ENCODE results near the gene SAMD4A. TPM values are rescaled to one million over a fixed set of nuclear protein-coding genes. Genes with fewer than 3 reads are reported as not detected.
A peak's percentile ranks its signal among the peaks of the same experiment; 100 is the strongest.

SAMD4A gene
- total and polyA plus RNA-seq, 2 experiments from 2014 or later = 7.2 to 33.0 TPM

DNA sequence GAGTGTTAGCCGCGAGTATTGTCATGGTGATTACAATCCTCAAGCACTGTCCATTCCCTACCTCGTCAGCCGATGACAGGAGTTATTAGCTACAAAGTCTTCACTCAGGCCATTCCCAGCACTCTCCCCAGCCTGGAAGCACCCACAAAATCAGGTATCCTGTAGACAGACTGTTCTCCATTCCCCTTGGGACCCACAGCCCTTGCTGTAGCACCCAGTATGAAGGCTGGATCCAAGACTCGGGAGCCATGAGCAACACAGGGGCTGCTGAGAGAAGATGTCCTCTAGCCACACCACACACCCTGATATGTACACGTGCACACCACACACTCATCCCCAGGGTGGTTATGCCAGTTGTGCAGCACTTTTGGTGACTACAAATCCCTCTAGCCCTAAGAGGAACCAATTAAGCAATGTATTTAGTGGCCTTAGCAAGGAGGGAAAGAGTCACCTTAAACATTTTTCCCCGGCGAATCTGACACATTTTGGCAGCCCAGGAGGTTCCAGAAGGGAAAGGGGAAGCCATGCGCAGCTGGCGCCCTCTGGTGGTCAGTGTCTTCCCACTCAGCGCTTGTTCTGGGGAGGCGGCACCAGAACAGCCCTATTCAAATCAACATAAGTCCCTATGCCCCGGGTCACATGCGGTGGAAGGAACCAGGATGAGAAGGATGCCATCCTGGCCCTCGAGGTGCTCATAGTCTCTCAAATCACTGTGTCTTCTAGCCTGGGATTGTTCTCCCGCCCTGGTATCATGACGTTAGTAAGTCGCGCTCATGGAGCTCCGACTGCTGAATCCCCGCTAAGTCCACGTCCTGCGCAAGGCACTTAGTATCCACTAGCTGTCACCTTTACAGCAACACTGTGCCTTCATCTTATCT, 238.8 kb downstream of the SAMD4A start:
- Histone ChIP-seq H3K4me3 (peak overlapping the region; percentile 32), H3K27ac (no peak overlapping the region), H4K20me1 (ENCODE audit: insufficient read depth) (no peaks in the 10 kb centered on the region), H3K4me2 (ENCODE audit: unreplicated experiment) (peak overlapping the region; percentile 48), H3K79me2 (ENCODE audit: insufficient read depth) (no peaks in the 10 kb centered on the region), H3K9ac (no peak overlapping the region), H3K4me1 (ENCODE audit: insufficient read depth) (no peaks in the 10 kb centered on the region), H3K36me3 (ENCODE audit: low read depth) (no peaks in the 10 kb centered on the region), H3K27me3 (replicated peaks; ENCODE audit: insufficient read depth) (no peaks in the 10 kb centered on the region), H3F3A (ENCODE audit: insufficient read depth) (no peaks in the 10 kb centered on the region), H3K9me2 (ENCODE audit: insufficient read depth) (no peaks in the 10 kb centered on the region), H2AFZ (peak overlapping the region; percentile 73), H3K9me3 (ENCODE audit: low read depth) (no peaks in the 10 kb centered on the region)
- in situ Hi-C loops (cut with MboI) = no loop called here
- WGBS, 2 experiments (ENCODE audit: low coverage in 1 of 2, low lambda C conversion rate in 2 of 2, missing lambda C conversion rate in 2 of 2) = 30 to 32% methylated on average over 23 of the region's 23 CpGs
- TF ChIP-seq EZH2phosphoT487 (IDR thresholded peaks at IDR 0.05; ENCODE audit: insufficient read depth, low read depth) (no peak), EZH2 (IDR thresholded peaks at IDR 0.05; ENCODE audit: insufficient read depth, poor library complexity, severe bottlenecking) (no peak)
- peak; percentile 92 for DNase-seq

DNA sequence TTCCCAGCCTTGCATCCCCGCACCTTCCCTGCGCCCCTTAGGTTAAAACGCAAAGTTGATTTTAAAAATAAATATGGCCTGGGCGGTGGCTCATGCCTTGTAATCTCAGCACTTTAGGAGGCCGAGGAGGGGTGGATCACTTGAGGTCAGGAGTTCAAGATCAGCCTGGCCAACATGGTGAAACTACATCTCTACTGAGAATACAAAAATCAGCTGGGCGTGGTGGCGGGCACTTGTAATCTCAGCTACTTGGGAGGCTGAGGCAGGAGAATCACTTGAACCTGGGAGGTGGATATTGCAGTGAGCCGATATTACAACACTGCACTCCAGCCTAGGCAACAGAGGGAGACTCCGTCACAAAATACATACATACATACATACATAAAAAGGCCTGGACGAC, 239.7 kb downstream of the SAMD4A start:
- no peak for DNase-seq
- no peaks in the 10 kb centered on the region for H3K4me1 ChIP-seq (ENCODE audit: insufficient read depth)
- TF ChIP-seq EZH2phosphoT487 (IDR thresholded peaks at IDR 0.05; ENCODE audit: insufficient read depth, low read depth) = no peak
- TF ChIP-seq EZH2 (IDR thresholded peaks at IDR 0.05; ENCODE audit: insufficient read depth, poor library complexity, severe bottlenecking) = no peak
- no peaks in the 10 kb centered on the region for H3K9me3 ChIP-seq (ENCODE audit: low read depth)
- H3K27me3 ChIP-seq (replicated peaks; ENCODE audit: insufficient read depth) = no peaks in the 10 kb centered on the region
- in situ Hi-C loops (cut with MboI) = no loop called here
- no peak overlapping the region for H3K9ac ChIP-seq
- H3K36me3 ChIP-seq (ENCODE audit: low read depth) = no peaks in the 10 kb centered on the region
- no peaks in the 10 kb centered on the region for H4K20me1 ChIP-seq (ENCODE audit: insufficient read depth)
- no peak overlapping the region for H3K27ac ChIP-seq
- no peak overlapping the region for H3K4me3 ChIP-seq
- no peaks in the 10 kb centered on the region for H3K79me2 ChIP-seq (ENCODE audit: insufficient read depth)
- no peaks in the 10 kb centered on the region for H3F3A ChIP-seq (ENCODE audit: insufficient read depth)
- no peak overlapping the region for H2AFZ ChIP-seq
- H3K4me2 ChIP-seq (ENCODE audit: unreplicated experiment) = no peak overlapping the region
- WGBS, 2 experiments (ENCODE audit: low coverage in 1 of 2, low lambda C conversion rate in 2 of 2, missing lambda C conversion rate in 2 of 2) = 82 to 92% methylated on average over 10 of the region's 10 CpGs
- H3K9me2 ChIP-seq (ENCODE audit: insufficient read depth) = no peaks in the 10 kb centered on the region

DNA sequence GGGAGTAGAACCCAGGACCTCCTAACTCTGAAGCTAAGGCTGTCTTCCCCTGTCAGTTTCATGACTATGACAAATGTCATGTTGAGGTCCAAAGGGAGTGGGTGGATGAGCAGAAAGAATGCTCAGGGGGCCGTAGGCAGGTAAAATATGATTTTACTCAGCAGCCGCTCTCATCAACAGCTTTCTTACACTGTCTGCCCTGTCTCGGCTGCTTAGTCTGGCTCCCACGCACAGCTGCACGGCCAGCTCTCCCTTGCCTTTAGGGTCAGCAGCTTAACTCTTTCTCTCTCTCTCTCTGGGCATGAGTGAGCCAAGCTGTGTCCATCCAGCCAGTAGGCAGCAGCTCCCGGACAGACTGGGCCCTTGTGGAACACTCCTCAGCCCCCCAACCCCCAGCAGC, 240.5 kb downstream of the SAMD4A start:
- WGBS, 2 experiments (ENCODE audit: low coverage in 1 of 2, low lambda C conversion rate in 2 of 2, missing lambda C conversion rate in 2 of 2) = 81 to 85% methylated on average over 6 of the region's 6 CpGs
- in situ Hi-C loops (cut with MboI) = no loop called here
- H3K4me2 ChIP-seq (ENCODE audit: unreplicated experiment) = no peak overlapping the region
- H4K20me1 ChIP-seq (ENCODE audit: insufficient read depth) = no peaks in the 10 kb centered on the region
- no peaks in the 10 kb centered on the region for H3K27me3 ChIP-seq (replicated peaks; ENCODE audit: insufficient read depth)
- H3K9me3 ChIP-seq (ENCODE audit: low read depth) = no peaks in the 10 kb centered on the region
- no peak for TF ChIP-seq EZH2 (IDR thresholded peaks at IDR 0.05; ENCODE audit: insufficient read depth, poor library complexity, severe bottlenecking)
- no peak for TF ChIP-seq EZH2phosphoT487 (IDR thresholded peaks at IDR 0.05; ENCODE audit: insufficient read depth, low read depth)
- no peak overlapping the region for H3K27ac ChIP-seq
- H3F3A ChIP-seq (ENCODE audit: insufficient read depth) = no peaks in the 10 kb centered on the region
- no peaks in the 10 kb centered on the region for H3K79me2 ChIP-seq (ENCODE audit: insufficient read depth)
- H3K9me2 ChIP-seq (ENCODE audit: insufficient read depth) = no peaks in the 10 kb centered on the region
- no peak overlapping the region for H3K4me3 ChIP-seq
- no peaks in the 10 kb centered on the region for H3K4me1 ChIP-seq (ENCODE audit: insufficient read depth)
- H3K36me3 ChIP-seq (ENCODE audit: low read depth) = no peaks in the 10 kb centered on the region
- H2AFZ ChIP-seq = no peak overlapping the region
- DNase-seq = no peak
- no peak overlapping the region for H3K9ac ChIP-seq

DNA sequence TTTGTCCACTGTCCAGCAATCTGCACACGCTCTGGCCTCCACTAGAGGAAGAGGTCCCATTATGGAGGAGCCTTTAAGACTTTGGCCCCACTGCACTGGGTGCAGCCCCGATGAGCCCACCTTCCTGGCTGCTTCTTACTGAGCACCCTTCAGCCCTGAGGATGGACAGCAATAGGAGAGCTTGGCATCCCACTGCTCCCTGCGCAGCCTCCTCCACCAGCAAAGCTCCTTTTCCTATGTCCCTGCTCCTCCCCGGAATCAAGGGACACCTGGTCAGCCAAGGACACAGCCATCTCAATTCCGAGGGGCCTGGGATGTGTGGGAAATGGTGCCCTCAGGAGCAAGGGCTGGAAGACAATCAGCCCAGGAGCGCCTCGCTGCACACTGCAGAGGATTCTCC, 241.0 kb downstream of the SAMD4A start:
- Histone ChIP-seq H3K79me2 (ENCODE audit: insufficient read depth) (no peaks in the 10 kb centered on the region), H3K27me3 (replicated peaks; ENCODE audit: insufficient read depth) (no peaks in the 10 kb centered on the region), H3K4me2 (ENCODE audit: unreplicated experiment) (no peak overlapping the region), H3K36me3 (ENCODE audit: low read depth) (no peaks in the 10 kb centered on the region), H3K4me3 (no peak overlapping the region), H3K9me2 (ENCODE audit: insufficient read depth) (no peaks in the 10 kb centered on the region), H4K20me1 (ENCODE audit: insufficient read depth) (no peaks in the 10 kb centered on the region), H2AFZ (no peak overlapping the region), H3K9me3 (ENCODE audit: low read depth) (no peaks in the 10 kb centered on the region), H3K27ac (no peak overlapping the region), H3F3A (ENCODE audit: insufficient read depth) (no peaks in the 10 kb centered on the region), H3K4me1 (ENCODE audit: insufficient read depth) (no peaks in the 10 kb centered on the region), H3K9ac (no peak overlapping the region)
- WGBS, 2 experiments (ENCODE audit: low coverage in 1 of 2, low lambda C conversion rate in 2 of 2, missing lambda C conversion rate in 2 of 2) = 79 to 90% methylated on average over 7 of the region's 7 CpGs
- no peak for DNase-seq
- no peak for TF ChIP-seq EZH2 (IDR thresholded peaks at IDR 0.05; ENCODE audit: insufficient read depth, poor library complexity, severe bottlenecking)
- in situ Hi-C loops (cut with MboI) = no loop called here
